GM12873 (cell line): Measurements from ENCODE around the gene IFT122.

Experiments
- TF ChIP-seq, protein P1 (sequence below): IDR thresholded peaks from 2 replicates; pipeline ENCODE4 v1.5.1; 2012; ENCODE audit warnings: low read depth, mild to moderate bottlenecking, moderate library complexity, low read length, control low read depth; ENCODE audit not compliant: insufficient read depth; ENCODE audit errors: missing control alignments

The IFT122 gene

DNA sequence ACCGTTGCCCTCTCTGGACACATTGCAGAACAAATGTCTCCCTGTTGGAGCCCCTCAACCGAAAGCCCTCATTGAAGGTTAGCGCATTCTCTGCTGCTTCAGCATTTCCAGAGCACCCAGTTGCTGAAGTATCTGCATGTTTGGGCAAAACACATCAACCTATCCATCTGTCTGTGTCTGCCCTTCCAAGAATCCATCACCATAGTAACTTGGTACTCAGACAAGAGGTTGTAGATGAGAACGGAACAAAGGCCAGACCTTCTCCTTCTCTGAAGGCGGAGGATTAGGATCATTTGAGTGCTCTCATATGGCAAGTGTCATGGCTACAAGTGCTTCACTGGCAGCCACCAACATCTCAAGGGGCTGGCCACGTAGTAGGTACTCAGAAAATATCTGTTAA, 65.3 kb downstream of the IFT122 start:
- TF ChIP-seq, protein P1, sequence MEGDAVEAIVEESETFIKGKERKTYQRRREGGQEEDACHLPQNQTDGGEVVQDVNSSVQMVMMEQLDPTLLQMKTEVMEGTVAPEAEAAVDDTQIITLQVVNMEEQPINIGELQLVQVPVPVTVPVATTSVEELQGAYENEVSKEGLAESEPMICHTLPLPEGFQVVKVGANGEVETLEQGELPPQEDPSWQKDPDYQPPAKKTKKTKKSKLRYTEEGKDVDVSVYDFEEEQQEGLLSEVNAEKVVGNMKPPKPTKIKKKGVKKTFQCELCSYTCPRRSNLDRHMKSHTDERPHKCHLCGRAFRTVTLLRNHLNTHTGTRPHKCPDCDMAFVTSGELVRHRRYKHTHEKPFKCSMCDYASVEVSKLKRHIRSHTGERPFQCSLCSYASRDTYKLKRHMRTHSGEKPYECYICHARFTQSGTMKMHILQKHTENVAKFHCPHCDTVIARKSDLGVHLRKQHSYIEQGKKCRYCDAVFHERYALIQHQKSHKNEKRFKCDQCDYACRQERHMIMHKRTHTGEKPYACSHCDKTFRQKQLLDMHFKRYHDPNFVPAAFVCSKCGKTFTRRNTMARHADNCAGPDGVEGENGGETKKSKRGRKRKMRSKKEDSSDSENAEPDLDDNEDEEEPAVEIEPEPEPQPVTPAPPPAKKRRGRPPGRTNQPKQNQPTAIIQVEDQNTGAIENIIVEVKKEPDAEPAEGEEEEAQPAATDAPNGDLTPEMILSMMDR, result no peak

DNA sequence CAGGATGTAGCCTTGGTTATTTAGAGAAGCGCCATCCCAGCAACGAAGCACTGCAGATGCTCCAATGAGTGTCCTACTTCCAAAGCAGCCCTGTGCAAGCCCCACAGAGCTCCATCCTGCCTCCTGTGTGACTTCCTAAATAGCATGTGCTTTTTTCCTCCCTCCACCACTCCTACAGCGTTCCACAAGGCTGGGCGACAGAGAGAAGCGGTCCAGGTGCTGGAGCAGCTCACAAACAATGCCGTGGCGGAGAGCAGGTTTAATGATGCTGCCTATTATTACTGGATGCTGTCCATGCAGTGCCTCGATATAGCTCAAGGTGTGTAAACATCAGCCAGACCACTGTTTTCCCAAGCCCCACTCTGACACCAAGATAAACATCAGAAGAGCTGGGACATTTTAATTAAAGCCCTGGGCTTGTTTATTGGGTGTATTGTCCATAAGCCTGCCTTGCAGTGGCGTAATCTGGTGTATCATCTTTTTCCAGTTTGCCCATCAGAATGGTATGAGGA, 66.3 kb downstream of the IFT122 start:
- TF ChIP-seq, protein P1, result no peak

DNA sequence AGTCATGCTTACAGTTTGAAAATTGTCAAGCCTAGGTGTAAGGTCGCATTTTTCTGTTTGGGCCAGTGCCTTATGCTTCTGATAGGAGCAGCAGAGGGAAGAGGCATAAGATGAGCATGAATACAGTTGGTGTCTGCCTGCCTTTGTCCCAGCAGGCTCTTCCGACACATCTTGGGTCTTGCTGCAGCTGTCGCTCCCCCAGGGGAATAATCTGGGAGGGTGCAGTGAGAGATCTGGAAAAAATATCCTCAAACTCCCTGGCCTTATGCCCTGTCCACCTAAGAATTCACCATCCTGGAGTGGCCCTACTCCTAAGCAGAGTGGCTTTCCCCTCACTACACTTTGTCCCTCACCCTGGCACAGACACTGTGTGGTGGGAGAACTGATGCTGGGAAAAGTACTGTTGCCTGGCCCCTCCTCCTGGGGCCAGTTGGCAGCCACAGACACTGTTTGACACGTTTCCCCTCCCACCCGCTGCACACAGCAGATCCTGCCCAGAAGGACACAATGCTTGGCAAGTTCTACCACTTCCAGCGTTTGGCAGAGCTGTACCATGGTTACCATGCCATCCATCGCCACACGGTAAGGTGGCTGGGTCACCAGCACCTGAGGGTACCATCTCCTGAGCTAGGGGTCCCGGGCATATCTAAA, 67.3 kb downstream of the IFT122 start:
- TF ChIP-seq, protein P1, result no peak

DNA sequence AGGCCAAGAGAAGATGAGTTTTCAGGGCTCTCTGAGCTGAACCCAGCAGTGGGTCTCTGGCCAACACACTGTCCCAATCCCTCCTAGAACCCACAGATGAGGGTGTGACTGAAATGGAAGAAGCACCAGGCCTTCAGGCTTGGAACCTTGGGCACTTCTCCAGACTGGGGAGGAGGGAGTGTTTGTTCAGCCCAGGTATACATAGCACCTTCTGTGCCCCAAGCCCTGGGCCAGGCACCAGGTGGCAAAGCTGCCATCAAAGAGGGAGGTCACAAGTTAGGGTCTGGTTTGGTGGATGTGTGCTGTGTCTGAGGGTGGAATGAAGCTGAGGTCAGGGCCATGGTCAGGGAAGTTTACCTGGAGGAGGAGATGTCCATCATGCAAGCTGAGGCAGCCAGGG, 72.6 kb downstream of the IFT122 start:
- TF ChIP-seq, protein P1, result no peak

DNA sequence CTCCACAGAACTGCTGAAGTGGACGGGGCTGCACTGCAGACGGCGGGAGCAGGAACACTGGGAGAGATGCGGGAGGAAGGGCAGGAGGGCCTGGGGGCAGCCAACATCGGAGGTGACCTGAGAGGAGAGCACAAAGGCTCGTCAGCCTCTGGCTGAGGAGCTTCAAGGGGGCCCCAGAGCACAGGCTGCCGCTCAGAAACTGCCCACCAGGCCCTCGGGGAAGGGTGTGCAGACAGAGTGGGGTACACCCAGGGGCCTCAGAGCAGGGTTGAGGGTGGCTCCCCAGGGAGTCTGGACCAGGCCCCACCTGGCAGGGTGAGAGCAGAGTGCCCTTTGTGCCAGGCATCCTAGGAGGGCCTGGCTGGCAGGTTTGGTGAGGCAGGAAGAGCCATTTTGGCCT, 73.7 kb downstream of the IFT122 start:
- TF ChIP-seq, protein P1, result no peak

DNA sequence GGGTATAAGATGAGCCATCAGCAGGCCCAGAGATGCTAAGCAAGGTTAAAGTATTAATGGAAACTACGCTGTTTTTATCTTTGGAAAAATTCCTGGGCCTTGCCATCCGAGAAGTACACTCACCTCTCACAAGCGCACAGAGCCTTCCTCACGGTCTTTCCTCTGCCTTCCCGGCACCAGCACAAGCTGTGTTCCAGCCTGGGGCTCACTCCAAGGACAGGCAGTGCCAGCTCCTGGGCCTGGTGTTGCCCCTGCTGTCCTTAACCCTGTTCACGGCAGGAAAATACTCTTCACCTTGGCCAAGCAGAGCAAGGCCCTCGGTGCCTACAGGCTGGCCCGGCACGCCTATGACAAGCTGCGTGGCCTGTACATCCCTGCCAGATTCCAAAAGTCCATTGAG, 74.1 kb downstream of the IFT122 start:
- TF ChIP-seq, protein P1, result no peak

DNA sequence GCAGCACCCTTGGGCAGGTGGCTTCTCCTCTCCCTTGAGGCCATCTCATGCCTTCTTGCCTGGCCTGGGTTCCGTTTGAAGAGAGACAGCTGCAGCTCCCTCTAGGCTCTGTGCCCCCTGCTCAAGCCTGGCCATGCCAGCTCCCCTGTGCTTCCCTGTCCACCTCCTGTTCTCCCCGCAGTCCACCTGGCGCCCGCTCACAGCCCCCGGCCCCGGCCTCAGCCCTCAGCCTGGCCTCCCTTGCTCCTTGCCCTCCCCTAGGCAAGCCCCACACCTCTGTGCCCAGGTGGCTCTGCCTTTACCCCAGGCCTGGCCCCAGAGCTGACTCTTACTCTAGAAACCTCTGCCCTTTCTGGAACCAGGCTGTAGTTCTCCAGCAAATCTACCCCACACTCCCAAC, 74.5 kb downstream of the IFT122 start:
- TF ChIP-seq, protein P1, result no peak
